Common myeloid progenitor, CD34-positive (primary cell): Measurements from ENCODE around the gene MAN2A1.
A peak's percentile ranks its signal among the peaks of the same experiment; 100 is the strongest.

Experiments used
- CTCF ChIA-PET: fragments of 350-600 bp; sonication (Branson Sonifier 250); formaldehyde crosslinking; loops from one replicate; lab custom pipeline; 2021; ENCODE audit warnings: antibody characterized with exemption; lab: Charles Lee
- POLR2A ChIA-PET: fragments of 350-600 bp; sonication (Branson Sonifier 250); formaldehyde crosslinking; loops from one replicate; lab custom pipeline; 2021; ENCODE audit warnings: antibody characterized with exemption; lab: Charles Lee
- DNase-seq, 3 donors: peaks; one replicate each; pipeline versions ENCODE4 v3.0.0 to v3.0.0-alpha.2; 2013
- H3K27ac ChIP-seq, 2 experiments: 1 replicate in 1 of 2; 2 replicates in 1 of 2; pipeline ENCODE4 v1.7.0; 2013; ENCODE audit warnings: inconsistent platforms in 2 of 2, low read length in 2 of 2, mild to moderate bottlenecking in 2 of 2, low read depth in 1 of 2, moderate library complexity in 1 of 2; ENCODE audit not compliant: severe bottlenecking in 2 of 2, insufficient read depth in 1 of 2, poor library complexity in 1 of 2
- H3K27me3 ChIP-seq, 5 experiments: replicated peaks in 2 of 5; 1 replicate in 3 of 5; 2 replicates in 2 of 5; pipeline versions ENCODE4 v1.6.1 to v1.7.0; 2013; ENCODE audit warnings: low read length in 4 of 5, mild to moderate bottlenecking in 2 of 5, moderate library complexity in 2 of 5, inconsistent platforms in 1 of 5; ENCODE audit not compliant: insufficient read depth in 5 of 5, control insufficient read depth in 4 of 5
- H3K36me3 ChIP-seq, 4 experiments: 1 replicate in 2 of 4; 2 replicates in 2 of 4; pipeline versions ENCODE4 v1.6.1 to v1.7.0; 2013; ENCODE audit warnings: low read length in 3 of 4, control low read depth in 1 of 4, mild to moderate bottlenecking in 1 of 4; ENCODE audit not compliant: control insufficient read depth in 4 of 4, insufficient read depth in 4 of 4
- H3K4me1 ChIP-seq, 4 experiments: 1 replicate in 3 of 4; 2 replicates in 1 of 4; pipeline versions ENCODE4 v1.6.1 to v1.7.1; 2013; ENCODE audit warnings: low read length in 3 of 4, mild to moderate bottlenecking in 3 of 4, control low read depth in 1 of 4, inconsistent platforms in 1 of 4, moderate library complexity in 1 of 4; ENCODE audit not compliant: control insufficient read depth in 4 of 4, insufficient read depth in 4 of 4; ENCODE audit errors: control extremely low read depth in 1 of 4
- H3K4me3 ChIP-seq, 7 experiments: 1 replicate in 4 of 7; 2 replicates in 3 of 7; pipeline versions ENCODE4 v1.5.1 to v1.7.0; 2013; ENCODE audit warnings: mild to moderate bottlenecking in 7 of 7, low read length in 6 of 7, moderate library complexity in 6 of 7, inconsistent platforms in 2 of 7, low read depth in 2 of 7, control low read depth in 1 of 7; ENCODE audit not compliant: insufficient read depth in 4 of 7, control insufficient read depth in 1 of 7; ENCODE audit errors: extremely low read depth in 1 of 7
- H3K9me3 ChIP-seq, 5 experiments: 1 replicate in 4 of 5; 2 replicates in 1 of 5; pipeline versions ENCODE4 v1.6.1 to v1.7.1; 2013; ENCODE audit warnings: low read length in 4 of 5, mild to moderate bottlenecking in 2 of 5, inconsistent platforms in 1 of 5, low read depth in 1 of 5, moderate library complexity in 1 of 5; ENCODE audit not compliant: control insufficient read depth in 4 of 5, insufficient read depth in 2 of 5; ENCODE audit errors: control extremely low read depth in 1 of 5
- WGBS: methylation state at CpG from one replicate; pipeline ENCODE4 v1.1.5; 2013; ENCODE audit not compliant: insufficient coverage; 5-methylcytosine and 5-hydroxymethylcytosine counted together

The MAN2A1 gene

DNA sequence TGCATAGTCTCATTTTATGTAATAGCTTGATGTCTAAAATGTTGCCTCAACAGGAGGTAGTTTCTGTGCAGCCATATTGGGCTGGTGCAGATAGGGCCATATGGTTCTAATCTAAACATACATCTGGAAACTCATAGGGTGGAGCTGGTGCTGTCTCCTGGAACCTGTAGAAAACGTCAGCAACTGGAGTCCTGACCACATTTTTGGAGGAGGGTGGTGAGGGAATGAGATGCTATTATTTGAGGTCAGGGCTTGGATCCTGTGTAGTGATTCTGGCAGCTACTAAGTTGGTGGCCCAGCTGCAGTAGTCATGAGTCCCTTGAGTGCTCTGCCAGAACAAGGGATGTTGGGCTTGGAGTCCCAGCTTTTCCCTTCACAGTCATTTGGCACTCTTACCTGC lies 14.1 kb downstream of the MAN2A1 start:
- POLR2A ChIA-PET, result no interaction called here
- H3K9me3 ChIP-seq, result no peaks in the 10 kb centered on the region
- no peaks in the 10 kb centered on the region for H3K27me3 ChIP-seq
- 40% methylated on average over 1 of the region's 1 CpG for WGBS
- CTCF ChIA-PET, result interaction anchor here (1.2 kb wide), 1 partner anchor 17 kb away, joined by 3 read pairs; no protein-coding TSS in a partner anchor
- H3K27ac ChIP-seq, result no peak overlapping the region
- peaks cover 0 to 11% (median 1%) of the 10 kb centered on the region in 4 experiments for H3K36me3 ChIP-seq
- H3K4me1 ChIP-seq, result peaks cover 0 to 4% (median 0%) of the 10 kb centered on the region in 4 experiments
- DNase-seq, result peak in 2 of 3 donors; percentile 51 to 71
- no peak overlapping the region for H3K4me3 ChIP-seq

DNA sequence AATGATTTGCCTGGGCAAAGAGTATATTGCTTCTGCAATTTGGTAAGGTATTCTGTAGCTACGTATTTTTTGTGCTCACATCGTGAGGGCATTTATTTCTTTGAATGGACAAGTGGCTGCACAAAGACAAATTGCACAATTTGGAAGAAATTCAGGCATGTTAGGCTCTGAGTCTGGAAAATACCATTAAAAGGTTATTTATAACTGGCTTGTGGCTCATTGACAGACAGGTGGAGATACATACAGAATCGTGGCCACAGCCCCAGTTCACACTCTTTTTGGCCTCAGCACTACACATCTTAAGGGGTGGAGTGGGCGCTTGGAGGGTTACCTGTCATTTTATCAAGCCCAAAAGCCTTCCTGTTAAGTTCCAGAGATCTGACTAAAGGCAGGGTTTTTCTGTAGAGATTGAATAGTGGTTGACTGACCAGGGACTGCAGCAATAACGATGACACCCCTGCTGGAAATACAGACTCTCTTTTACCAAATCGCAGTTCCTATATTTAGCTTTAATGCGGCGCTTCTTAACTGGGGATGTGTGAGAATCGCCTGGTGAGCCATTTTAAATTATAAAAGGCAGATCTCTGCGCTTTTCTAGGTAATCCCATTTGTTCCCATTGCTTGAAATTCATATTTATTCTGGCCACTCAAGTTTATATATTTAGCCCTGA lies 14.7 kb downstream of the MAN2A1 start:
- 90% methylated on average over 8 of the region's 10 CpGs for WGBS
- Histone ChIP-seq H3K27me3 (no peaks in the 10 kb centered on the region), H3K27ac (no peak overlapping the region), H3K36me3 (peaks cover 0 to 11% (median 1%) of the 10 kb centered on the region in 4 experiments), H3K4me1 (peaks cover 0 to 4% (median 0%) of the 10 kb centered on the region in 4 experiments), H3K9me3 (no peaks in the 10 kb centered on the region), H3K4me3 (no peak overlapping the region)
- POLR2A ChIA-PET, result no interaction called here
- DNase-seq, result no peak
- CTCF ChIA-PET, result interaction anchor here (1.0 to 1.3 kb wide), 3 partner anchors 15 to 36 kb away, joined by 3 read pairs; no protein-coding TSS in a partner anchor

DNA sequence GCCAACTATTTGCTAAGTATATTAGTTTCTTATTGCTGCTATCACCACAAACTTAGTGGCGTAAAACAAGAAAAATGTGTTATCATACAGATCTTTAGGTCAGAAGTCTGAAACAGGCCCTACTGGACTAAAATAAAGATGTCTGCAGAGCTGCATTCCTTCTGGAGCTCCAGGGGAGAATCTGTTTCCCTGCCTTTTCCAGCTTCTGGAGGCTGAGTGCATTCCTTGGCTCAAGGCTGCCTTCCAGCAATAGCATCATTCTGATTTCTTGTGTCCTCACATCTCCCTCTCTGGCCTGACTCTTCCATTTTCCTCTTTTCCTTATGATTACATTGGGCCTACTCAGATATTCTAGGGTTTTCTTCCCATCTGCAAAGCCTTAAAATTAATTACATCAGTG lies 15.9 kb downstream of the MAN2A1 start:
- POLR2A ChIA-PET, result no interaction called here

DNA sequence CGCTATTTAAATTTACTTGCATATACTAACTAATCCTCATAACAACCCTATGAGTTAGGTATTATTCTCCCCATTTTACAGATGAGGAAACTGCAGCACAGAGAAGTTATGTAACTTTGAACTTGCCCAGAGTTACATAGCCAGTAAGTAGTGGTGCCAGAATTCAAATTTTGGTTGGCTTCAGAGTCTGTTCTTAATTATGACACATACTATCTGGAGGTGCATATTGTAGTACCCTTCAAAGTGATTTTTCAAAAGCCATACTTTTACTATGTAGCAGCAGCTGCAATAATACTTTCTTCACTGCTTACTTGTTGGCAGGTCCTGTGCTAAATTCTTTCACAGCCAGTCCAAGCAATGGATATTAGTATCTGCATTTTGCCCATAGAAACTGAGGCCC lies 16.4 kb downstream of the MAN2A1 start:
- Histone ChIP-seq H3K27ac (no peak overlapping the region), H3K27me3 (no peaks in the 10 kb centered on the region), H3K36me3 (peaks cover 0 to 11% (median 0%) of the 10 kb centered on the region in 4 experiments), H3K9me3 (no peaks in the 10 kb centered on the region), H3K4me3 (no peak overlapping the region), H3K4me1 (peaks cover 0 to 4% (median 0%) of the 10 kb centered on the region in 4 experiments)
- ChIA-PET CTCF (interaction anchor here (1.0 kb wide), 1 partner anchor 11 kb away, joined by 3 read pairs; no protein-coding TSS in a partner anchor), POLR2A (no interaction called here)
- 100% methylated on average over 1 of the region's 1 CpG for WGBS
- DNase-seq, result no peak

More for the DNA sequence above, 15.9 kb downstream of the MAN2A1 start:
- Histone ChIP-seq H3K27ac (no peak overlapping the region), H3K27me3 (no peaks in the 10 kb centered on the region), H3K36me3 (peaks cover 0 to 11% (median 0%) of the 10 kb centered on the region in 4 experiments), H3K4me1 (peaks cover 0 to 4% (median 0%) of the 10 kb centered on the region in 4 experiments), H3K9me3 (no peaks in the 10 kb centered on the region), H3K4me3 (no peak overlapping the region)
- CTCF ChIA-PET, result interaction anchor here (1.3 kb wide), 1 partner anchor 34 kb away, joined by 3 read pairs; no protein-coding TSS in a partner anchor
- DNase-seq, result no peak
- 100% methylated on average over 1 of the region's 1 CpG for WGBS

DNA sequence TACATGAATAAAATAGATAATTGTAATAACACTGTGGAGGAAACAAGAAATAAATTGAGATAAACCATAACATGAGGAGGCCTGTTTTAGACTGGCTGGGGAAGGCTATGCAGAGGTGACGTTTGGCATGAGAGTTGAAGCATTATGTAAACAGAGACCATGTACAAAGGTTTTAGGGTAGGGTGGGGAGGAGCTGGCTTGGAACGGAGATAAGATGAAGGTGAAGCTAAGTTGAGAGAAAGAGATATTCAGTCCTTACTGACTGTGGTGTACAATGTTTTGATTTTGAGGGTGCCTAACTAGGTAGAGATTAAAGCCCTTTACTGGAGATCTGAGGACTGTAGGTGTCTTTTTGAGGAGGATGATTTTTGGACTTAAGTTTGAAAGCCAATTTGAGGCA lies 17.8 kb downstream of the MAN2A1 start:
- no peak for DNase-seq
- H3K4me3 ChIP-seq, result no peak overlapping the region
- H3K4me1 ChIP-seq, result peaks cover 0 to 4% (median 0%) of the 10 kb centered on the region in 4 experiments
- peaks cover 0 to 11% (median 0%) of the 10 kb centered on the region in 4 experiments for H3K36me3 ChIP-seq
- no peak overlapping the region for H3K27ac ChIP-seq
- CTCF ChIA-PET, result interaction anchor here (2.0 to 2.1 kb wide), 2 partner anchors 15 to 18 kb away, joined by 6 read pairs; no protein-coding TSS in a partner anchor
- H3K27me3 ChIP-seq, result no peaks in the 10 kb centered on the region
- 100% methylated on average over 2 of the region's 2 CpGs for WGBS
- H3K9me3 ChIP-seq, result no peaks in the 10 kb centered on the region
- POLR2A ChIA-PET, result no interaction called here

DNA sequence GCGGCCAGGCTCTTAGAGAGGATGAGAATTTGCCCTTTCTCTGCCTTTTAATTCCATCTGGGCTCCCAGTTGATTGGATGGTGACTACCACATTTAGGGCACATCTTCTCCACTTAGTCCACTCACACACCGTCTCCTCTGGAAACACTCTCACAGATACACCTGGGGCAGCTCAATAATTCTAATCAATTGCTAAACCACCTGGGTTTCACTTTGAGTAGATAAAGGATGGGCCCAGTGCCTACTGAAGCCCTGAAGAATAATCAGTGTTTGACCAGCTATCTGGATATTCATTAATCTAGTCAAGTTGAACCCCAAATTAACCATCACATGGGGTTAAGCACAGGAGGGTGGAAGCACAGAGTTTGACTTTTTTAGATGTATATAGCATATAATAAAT lies 19.1 kb downstream of the MAN2A1 start:
- Histone ChIP-seq H3K27ac (no peak overlapping the region), H3K9me3 (no peaks in the 10 kb centered on the region), H3K27me3 (no peaks in the 10 kb centered on the region), H3K4me1 (peaks cover 0 to 4% (median 0%) of the 10 kb centered on the region in 4 experiments), H3K4me3 (no peak overlapping the region), H3K36me3 (peaks cover 0 to 11% (median 0%) of the 10 kb centered on the region in 4 experiments)
- POLR2A ChIA-PET, result no interaction called here
- no peak for DNase-seq
- CTCF ChIA-PET, result interaction anchor here (1.0 to 2.1 kb wide), 5 partner anchors 12 to 37 kb away, joined by 3 to 6 read pairs (median 5); no protein-coding TSS in a partner anchor
- 100% methylated on average over 1 of the region's 2 CpGs for WGBS

DNA sequence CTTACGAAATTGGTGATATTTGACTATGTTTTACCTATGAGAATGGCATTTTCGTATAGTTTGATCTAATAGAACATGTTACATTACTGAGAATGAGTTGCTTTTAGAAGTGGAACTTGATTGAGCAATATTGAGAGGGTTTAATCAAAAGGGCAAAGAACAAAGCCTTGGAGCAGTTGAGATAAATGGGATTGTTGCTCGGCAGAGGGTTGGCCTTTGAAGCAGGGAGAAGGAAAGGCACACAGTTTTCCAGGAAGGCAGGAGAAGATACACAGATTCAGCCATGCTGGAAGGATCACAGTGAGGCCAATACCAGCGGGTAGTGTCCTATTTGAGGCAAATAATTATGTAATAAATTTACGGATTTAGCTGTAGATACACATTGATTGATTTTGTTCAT lies 19.5 kb downstream of the MAN2A1 start:
- Histone ChIP-seq H3K27me3 (no peaks in the 10 kb centered on the region), H3K4me3 (no peak overlapping the region), H3K27ac (no peak overlapping the region), H3K36me3 (peaks cover 0 to 11% (median 0%) of the 10 kb centered on the region in 4 experiments), H3K9me3 (no peaks in the 10 kb centered on the region), H3K4me1 (peaks cover 0 to under 1% (median 0%) of the 10 kb centered on the region in 4 experiments)
- ChIA-PET CTCF (interaction anchor here (1.0 to 2.0 kb wide), 2 partner anchors 16 to 36 kb away, joined by 3 to 6 read pairs; no protein-coding TSS in a partner anchor), POLR2A (no interaction called here)
- DNase-seq, result no peak
- WGBS, result 98% methylated on average over 4 of the region's 5 CpGs
